Muscle of leg (tissue), 11 donors: Measurements from ENCODE around the gene IQCF2. TPM values are rescaled to one million over a fixed set of nuclear protein-coding genes. Genes with fewer than 3 reads are reported as not detected.

Source experiments
- DNase-seq: peaks from one replicate; pipeline ENCODE4 v3.0.0; 2013
- H3K27ac ChIP-seq: one replicate; pipeline ENCODE4 v1.5.1; 2013; ENCODE audit warnings: mild to moderate bottlenecking, low read length, control low read depth
- H3K27me3 ChIP-seq: one replicate; pipeline ENCODE4 v1.6.1; 2013; ENCODE audit warnings: low read length; ENCODE audit not compliant: control insufficient read depth, insufficient read depth
- H3K36me3 ChIP-seq: one replicate; pipeline ENCODE4 v1.6.1; 2013; ENCODE audit warnings: low read length; ENCODE audit not compliant: control insufficient read depth, insufficient read depth
- H3K4me1 ChIP-seq: one replicate; pipeline ENCODE4 v1.6.1; 2013; ENCODE audit warnings: low read length; ENCODE audit not compliant: control insufficient read depth, insufficient read depth
- H3K4me3 ChIP-seq: one replicate; pipeline ENCODE4 v1.5.1; 2013; ENCODE audit warnings: low read length, control low read depth
- H3K9me3 ChIP-seq: replicated peaks from 2 replicates; pipeline ENCODE4 v1.6.1; 2013; ENCODE audit warnings: low read depth, low read length; ENCODE audit not compliant: control insufficient read depth
- WGBS: methylation state at CpG from one replicate; pipeline ENCODE4 v1.1.5; 2013; ENCODE audit warnings: missing lambda C conversion rate; ENCODE audit not compliant: insufficient coverage; 5-methylcytosine and 5-hydroxymethylcytosine counted together
- polyA plus RNA-seq, 8 donors: library from polyadenylated mRNA; unstranded; fragments of 120-200 nt; gene quantifications; one replicate each; pipeline versions ENCODE4 v1.2.1 to v1.2.3, GENCODE V29; 2013; ENCODE audit warnings: inconsistent platforms in 1 of 8, low replicate concordance in 1 of 8; ENCODE audit not compliant: insufficient read length in 8 of 8, insufficient read depth in 1 of 8
- total RNA-seq: library from RNA; stranded (reverse); fragments of 120-200 nt; gene quantifications from one replicate; pipeline ENCODE4 v1.2.4, GENCODE V29; 2013

IQCF2 gene
- total and polyA plus RNA-seq, 9 donors = 0.30 TPM; not detected in 8

DNA sequence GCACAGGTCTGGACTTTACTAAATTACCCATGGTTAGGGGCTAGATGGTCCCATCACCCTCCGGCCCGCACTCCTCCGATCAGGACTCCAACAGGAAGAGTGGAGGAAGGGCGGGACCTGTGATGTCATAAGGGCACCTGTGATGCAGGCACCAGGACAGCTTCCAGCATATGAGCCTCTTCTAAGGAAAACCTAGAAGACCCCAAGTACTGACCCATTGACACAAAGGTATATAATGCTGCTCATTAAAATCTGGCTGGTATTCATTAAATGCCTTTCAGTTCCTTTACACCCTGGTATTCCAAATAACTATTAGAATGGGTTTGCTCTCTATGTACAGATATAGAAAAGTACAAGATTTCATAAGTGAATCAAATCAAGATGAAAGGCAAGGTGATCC, 14.1 kb downstream of the IQCF2 start, which contains the start of gene IQCF5:
IQCF5 (minus strand) TSS at position 101 of the 400 bp plus-strand sequence; CDS start at position 31, 70 bp downstream.
- H3K27me3 ChIP-seq = no peaks in the 10 kb centered on the region
- no peaks in the 10 kb centered on the region for H3K9me3 ChIP-seq
- WGBS = 59% methylated on average over 3 of the region's 4 CpGs
- no peaks in the 10 kb centered on the region for H3K4me1 ChIP-seq
- no peak within 1 kb of the TSS for H3K4me3 ChIP-seq
- no peak for DNase-seq
- no peaks in the 10 kb centered on the region for H3K36me3 ChIP-seq
- no peak within 1 kb of the TSS for H3K27ac ChIP-seq

DNA sequence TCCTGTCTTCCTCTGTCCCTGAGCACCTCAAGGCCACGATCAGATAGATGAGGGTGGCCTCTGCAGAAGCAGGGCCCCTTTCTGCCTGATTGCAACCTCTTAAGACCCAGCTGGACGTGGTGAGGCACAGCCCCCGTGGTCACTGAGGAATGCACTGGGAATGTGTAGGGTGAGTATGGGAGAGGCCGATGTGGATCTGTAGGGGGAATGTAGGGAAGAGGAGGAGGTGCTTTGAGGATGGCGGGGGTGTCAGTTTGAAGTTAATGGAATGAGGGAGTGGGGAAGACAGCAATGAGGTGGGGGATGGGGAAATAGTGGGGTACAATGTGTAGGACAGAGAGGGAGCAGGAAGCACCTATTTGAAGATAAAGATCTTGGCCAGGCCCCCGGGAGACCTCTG, 14.8 kb downstream of the IQCF2 start:
- no peaks in the 10 kb centered on the region for H3K36me3 ChIP-seq
- no peaks in the 10 kb centered on the region for H3K4me1 ChIP-seq
- 54% methylated on average over 6 of the region's 6 CpGs for WGBS
- H3K27ac ChIP-seq = no peak overlapping the region
- no peak for DNase-seq
- H3K9me3 ChIP-seq = no peaks in the 10 kb centered on the region
- H3K4me3 ChIP-seq = no peak overlapping the region
- no peaks in the 10 kb centered on the region for H3K27me3 ChIP-seq

DNA sequence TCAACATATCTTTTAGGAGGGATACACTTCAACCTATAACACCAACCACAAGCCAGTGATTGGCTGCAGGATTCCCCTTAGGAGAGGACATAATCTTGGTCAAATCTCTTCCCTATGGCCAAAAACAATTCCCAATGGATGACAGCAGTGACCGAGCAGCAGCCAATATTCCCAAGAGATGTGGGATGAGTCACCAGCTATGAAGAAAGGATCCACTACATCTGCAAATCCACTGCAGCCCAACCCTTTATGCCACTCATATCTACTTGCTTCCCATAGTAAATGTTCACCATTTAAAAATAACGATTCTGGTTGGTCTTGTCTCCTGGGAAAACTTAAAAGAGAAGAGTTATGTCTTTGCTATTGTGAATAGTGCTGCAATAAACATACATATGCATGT, 18.5 kb downstream of the IQCF2 start:
- no peaks in the 10 kb centered on the region for H3K36me3 ChIP-seq
- WGBS = no CpG with 5 or more reads among the region's 2 CpGs
- H3K4me1 ChIP-seq = no peaks in the 10 kb centered on the region
- H3K27me3 ChIP-seq = no peaks in the 10 kb centered on the region
- no peak for DNase-seq
- no peak overlapping the region for H3K27ac ChIP-seq
- H3K9me3 ChIP-seq = no peaks in the 10 kb centered on the region
- no peak overlapping the region for H3K4me3 ChIP-seq

DNA sequence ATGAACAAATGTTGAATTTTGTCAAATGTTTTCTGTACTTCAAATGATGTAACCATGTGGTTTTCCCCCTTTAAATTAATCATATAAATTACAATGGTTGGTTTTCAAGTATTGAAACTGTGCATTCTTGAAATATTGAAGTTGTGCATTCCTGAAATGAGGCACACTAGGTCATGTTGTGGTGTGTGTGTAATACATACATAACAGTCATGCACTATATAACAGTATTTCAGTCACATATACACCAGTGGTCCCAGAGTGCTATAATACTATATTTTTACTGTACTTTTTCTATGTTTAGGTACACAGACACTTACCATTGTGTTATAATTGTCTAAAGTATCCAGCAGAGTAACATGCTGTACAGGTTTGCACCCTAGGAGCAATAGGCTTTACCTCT, 25.0 kb downstream of the IQCF2 start:
- Histone ChIP-seq H3K9me3 (no peaks in the 10 kb centered on the region), H3K36me3 (no peaks in the 10 kb centered on the region), H3K27ac (no peak overlapping the region), H3K4me1 (no peaks in the 10 kb centered on the region), H3K27me3 (no peaks in the 10 kb centered on the region), H3K4me3 (no peak overlapping the region)
- DNase-seq = no peak

DNA sequence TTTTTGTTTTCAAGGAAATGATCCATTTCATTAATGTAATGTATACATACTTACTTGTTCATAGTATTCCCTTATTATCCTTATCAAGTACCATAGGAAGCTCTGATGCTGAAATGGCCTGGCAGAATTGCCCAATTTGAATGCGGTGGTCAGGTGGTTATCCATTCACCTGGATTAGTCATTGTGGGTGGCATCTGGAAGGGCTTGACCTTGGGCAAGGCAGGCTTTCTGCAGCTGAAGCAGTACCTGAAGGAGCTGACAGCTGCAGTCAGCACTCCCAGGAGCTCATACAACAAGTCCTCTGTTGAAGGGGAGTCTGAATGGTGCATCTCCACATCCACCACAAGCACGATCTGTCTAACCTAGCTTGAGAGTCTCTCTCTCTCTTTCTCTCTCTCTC, 26.2 kb downstream of the IQCF2 start:
- DNase-seq = no peak
- Histone ChIP-seq H3K4me1 (no peaks in the 10 kb centered on the region), H3K36me3 (no peaks in the 10 kb centered on the region), H3K27ac (no peak overlapping the region), H3K9me3 (no peaks in the 10 kb centered on the region), H3K4me3 (no peak overlapping the region), H3K27me3 (no peaks in the 10 kb centered on the region)
- 83% methylated on average over 1 of the region's 2 CpGs for WGBS

DNA sequence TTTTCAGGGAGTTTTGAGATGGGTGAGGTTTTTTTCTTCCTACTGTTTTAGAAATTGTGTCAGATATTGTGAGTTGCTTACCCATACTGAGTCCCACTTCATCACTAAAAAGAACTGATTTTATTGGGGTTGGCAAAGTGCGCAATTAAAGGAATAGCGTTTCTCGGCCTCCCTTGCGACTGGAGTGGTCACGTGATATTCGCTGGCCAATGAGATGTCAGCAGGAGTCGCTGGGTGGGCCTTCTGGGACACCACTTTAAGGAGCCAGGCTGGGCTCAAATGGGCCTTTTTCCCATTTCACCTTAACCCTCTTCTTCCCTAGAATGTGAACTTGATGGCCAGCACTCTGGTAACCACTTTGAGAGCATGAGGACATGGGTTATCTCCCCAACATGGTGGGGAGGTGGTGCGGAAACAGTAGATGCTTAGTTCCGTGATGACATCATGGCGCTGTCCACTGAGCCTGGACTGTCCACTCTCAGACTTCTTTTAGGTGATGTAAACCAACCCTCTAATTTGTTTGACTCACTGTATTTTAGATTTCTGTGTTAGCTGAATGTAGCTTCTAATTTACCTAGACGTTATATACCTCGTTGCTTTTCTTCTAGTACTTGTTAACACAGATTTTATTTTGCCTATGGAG, 27.2 kb downstream of the IQCF2 start:
- Histone ChIP-seq H3K27ac (no peak overlapping the region), H3K4me3 (no peak overlapping the region), H3K9me3 (no peaks in the 10 kb centered on the region), H3K4me1 (no peaks in the 10 kb centered on the region), H3K36me3 (no peaks in the 10 kb centered on the region), H3K27me3 (no peaks in the 10 kb centered on the region)
- DNase-seq = no peak
- 90% methylated on average over 6 of the region's 12 CpGs for whole genome bisulfite sequencing

DNA sequence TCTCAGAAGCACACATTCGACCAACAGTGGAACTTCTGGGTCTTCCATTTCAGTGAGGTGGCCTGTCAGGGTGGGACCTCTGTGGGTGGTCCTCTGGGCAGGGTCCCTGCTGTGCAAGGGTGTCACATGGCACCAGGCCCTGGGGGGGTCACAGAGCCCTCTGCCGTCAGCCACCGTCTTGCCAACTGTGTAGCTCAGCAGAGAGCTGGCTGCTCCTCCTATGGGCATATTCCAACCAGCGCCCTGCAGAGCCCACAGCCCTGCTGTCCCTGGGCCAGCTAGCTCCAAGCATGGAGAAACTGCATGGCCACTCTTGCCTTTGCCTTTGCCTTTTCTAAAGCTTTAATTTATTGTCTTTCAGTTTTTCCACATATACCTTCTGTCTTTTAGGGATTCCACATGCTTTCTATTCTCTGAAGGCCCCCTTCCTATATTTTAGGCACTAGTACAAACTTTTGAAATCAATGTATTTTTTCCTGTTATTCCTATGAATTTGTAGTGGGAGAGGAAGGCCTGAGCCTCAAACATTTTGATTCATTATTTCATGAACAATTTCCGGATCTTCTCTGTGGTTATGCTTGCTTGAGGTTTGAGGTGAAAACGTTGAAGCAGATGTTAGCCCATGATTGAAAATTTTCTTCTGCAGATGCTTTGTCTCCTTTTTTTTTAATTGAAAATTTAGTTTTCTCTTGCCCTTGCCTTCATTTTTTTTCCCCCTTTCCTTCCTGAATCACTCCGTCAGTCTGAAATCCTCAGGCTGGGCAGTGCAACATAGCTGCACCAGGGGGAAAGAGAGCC, 30.0 kb downstream of the IQCF2 start:
- Histone ChIP-seq H3K27ac (no peak overlapping the region), H3K9me3 (no peaks in the 10 kb centered on the region), H3K4me3 (no peak overlapping the region), H3K4me1 (no peaks in the 10 kb centered on the region), H3K36me3 (no peaks in the 10 kb centered on the region), H3K27me3 (no peaks in the 10 kb centered on the region)
- 52% methylated on average over 3 of the region's 7 CpGs for WGBS
- no peak for DNase-seq

DNA sequence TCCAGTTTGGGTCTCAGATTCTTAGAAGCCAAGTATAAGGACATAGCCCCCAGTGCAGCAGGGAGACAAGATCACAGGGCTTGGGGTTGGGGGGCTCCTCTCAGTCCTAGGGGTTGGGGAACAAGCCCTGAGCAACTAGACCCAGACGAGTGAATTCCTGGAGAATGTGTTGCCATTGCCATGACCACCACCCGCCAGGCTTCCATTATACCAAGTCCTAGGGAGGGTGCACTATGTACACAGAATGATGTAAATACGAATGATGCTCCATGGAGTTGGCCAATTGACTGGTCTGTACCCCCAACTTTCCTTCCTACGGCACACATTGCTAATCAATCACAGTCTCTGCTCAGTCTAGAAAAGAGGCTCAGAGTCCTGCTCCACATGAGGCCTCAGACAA, 33.0 kb downstream of the IQCF2 start:
- no peaks in the 10 kb centered on the region for H3K27me3 ChIP-seq
- no peaks in the 10 kb centered on the region for H3K9me3 ChIP-seq
- no peaks in the 10 kb centered on the region for H3K4me1 ChIP-seq
- H3K4me3 ChIP-seq = no peak overlapping the region
- H3K36me3 ChIP-seq = no peaks in the 10 kb centered on the region
- no peak for DNase-seq
- no CpG with 5 or more reads among the region's 4 CpGs for WGBS
- H3K27ac ChIP-seq = no peak overlapping the region

DNA sequence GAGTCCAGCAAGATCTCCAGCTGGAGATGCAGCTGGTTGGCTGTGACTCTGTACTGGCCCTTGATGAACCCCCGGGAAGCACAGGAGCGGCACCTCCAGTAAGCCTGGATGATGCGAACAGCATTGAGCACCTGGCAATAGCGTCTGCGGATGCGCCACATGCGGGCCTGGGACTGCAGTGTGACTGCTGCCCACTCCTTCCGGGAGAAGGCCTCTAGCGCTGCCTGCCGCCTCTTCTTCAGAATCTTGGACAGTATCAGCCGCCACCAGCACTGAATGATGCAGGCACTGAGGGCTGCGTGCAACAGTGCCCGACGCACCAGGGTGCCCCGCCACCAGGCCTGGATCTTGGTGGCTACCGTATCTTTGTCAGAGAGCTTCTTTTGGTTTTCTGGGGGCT, 33.5 kb downstream of the IQCF2 start:
- Histone ChIP-seq H3K36me3 (no peaks in the 10 kb centered on the region), H3K4me1 (no peaks in the 10 kb centered on the region), H3K27me3 (no peaks in the 10 kb centered on the region), H3K9me3 (no peaks in the 10 kb centered on the region), H3K27ac (no peak overlapping the region), H3K4me3 (no peak overlapping the region)
- no peak for DNase-seq
- WGBS = 90% methylated on average over 16 of the region's 16 CpGs

DNA sequence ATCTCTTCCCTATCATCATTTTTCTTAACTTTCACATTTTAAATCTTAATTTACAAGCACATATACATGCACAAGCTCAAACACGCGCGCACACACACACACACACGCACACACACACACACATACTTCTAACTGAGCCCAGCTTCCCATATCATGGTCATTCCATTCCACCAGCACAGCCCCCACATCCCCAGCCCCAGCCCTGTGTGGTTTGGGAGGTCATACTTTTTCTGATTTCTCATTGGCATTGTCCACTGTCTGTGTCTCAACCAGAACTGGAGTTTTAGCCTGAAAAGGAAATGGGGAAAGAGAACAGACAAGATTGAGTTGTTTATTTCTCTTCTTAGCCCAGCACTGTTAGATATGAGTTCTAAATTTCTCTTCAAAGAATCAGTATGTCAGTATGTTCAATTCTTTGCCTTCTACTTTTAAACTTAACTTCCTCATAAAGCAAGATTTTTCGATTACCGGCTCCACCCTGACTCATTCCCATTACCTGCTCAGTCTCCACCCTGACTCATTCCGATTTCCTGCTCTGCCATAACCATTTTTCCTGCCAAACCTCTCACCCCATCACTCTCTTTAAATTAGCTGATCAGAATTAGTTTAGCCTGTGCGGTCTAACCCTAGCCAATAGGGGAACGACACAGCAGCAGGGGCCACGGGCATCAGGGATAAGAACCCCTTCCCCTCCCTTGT, 35.3 kb downstream of the IQCF2 start:
- no peak for DNase-seq
- WGBS = 88% methylated on average over 6 of the region's 10 CpGs
- no peak overlapping the region for H3K4me3 ChIP-seq
- H3K27me3 ChIP-seq = no peaks in the 10 kb centered on the region
- H3K27ac ChIP-seq = no peak overlapping the region
- H3K4me1 ChIP-seq = no peaks in the 10 kb centered on the region
- no peaks in the 10 kb centered on the region for H3K36me3 ChIP-seq
- H3K9me3 ChIP-seq = no peaks in the 10 kb centered on the region
